HCT116 (cell line): Measurements from ENCODE around the gene P2RX3. TPM values are rescaled to one million over a fixed set of nuclear protein-coding genes. Genes with fewer than 3 reads are reported as not detected.

Source experiments
- ATAC-seq: fragments of 200-7000 bp; cut with Tn5 transposase; 2 replicates; pipeline ENCODE4 v1.9.1; 2020; ENCODE audit warnings: mild to moderate bottlenecking, moderate library complexity
- BruUV-seq: library from RNA; stranded (reverse); fragments of 400-500 nt; replicated peaks from 2 replicates; lab custom pipeline; 2021; lab: Mats Ljungman, UMichigan
- CTCF ChIA-PET: fragments of 300-600 bp; sonication (Branson Sonifier 250); formaldehyde crosslinking; loops from one replicate; lab custom pipeline; 2021; ENCODE audit warnings: antibody characterized with exemption; lab: Charles Lee
- POLR2A ChIA-PET: fragments of 300-600, 350-600 bp; sonication (Branson Sonifier 250); formaldehyde crosslinking; loops from one replicate; lab custom pipeline; 2021; ENCODE audit warnings: antibody characterized with exemption; lab: Charles Lee
- RAD21 ChIA-PET, 2 experiments: fragments of 300-600 bp; sonication (Branson Sonifier 250); formaldehyde crosslinking; loops; one replicate each; lab custom pipeline; 2023; ENCODE audit warnings: low total read pairs in 2 of 2; ENCODE audit not compliant: uncharacterized antibody in 2 of 2, unreplicated experiment in 2 of 2, low non-redundant PET in 1 of 2; lab: Charles Lee
- DNase-seq: peaks from one replicate; pipeline ENCODE4 v3.0.0-alpha.2; 2010; ENCODE audit warnings: low read depth, low spot score
- H2AFZ ChIP-seq: fragments of 200-600 bp; shearing (Covaris generic), sonication (generic); 2 replicates; pipeline ENCODE4 v1.6.1; 2017; ENCODE audit warnings: low read depth, mixed run types, mixed read lengths, antibody characterized with exemption, low read length; ENCODE audit not compliant: poor library complexity, severe bottlenecking
- H3K27ac ChIP-seq: 2 replicates; pipeline ENCODE4 v1.5.1; 2012; ENCODE audit warnings: low read depth, low read length
- H3K27me3 ChIP-seq: fragments of 200-600 bp; sonication (generic); 2 replicates; pipeline ENCODE4 v1.6.1; 2016; ENCODE audit warnings: mixed run types, low read length, mixed read lengths; ENCODE audit not compliant: insufficient read depth
- H3K36me3 ChIP-seq, 2 experiments: fragments of 200-500 bp in 1 of 2; fragments of 200-600 bp in 1 of 2; sonication (Bioruptor generic) in 1 of 2; sonication (generic) in 1 of 2; 2 replicates each; pipeline versions ENCODE4 v1.5.1 to v1.6.1; 2014 to 2016; ENCODE audit warnings: low read length in 2 of 2, inconsistent platforms in 1 of 2, mixed read lengths in 1 of 2, mixed run types in 1 of 2; ENCODE audit not compliant: insufficient read depth in 2 of 2, control insufficient read depth in 1 of 2
- H3K4me1 ChIP-seq, 2 experiments: fragments of 200-600 bp in 1 of 2; sonication (generic) in 1 of 2; 2 replicates each; pipeline versions ENCODE4 v1.5.1 to v1.6.1; 2012 to 2017; ENCODE audit warnings: low read length in 2 of 2, inconsistent platforms in 1 of 2, mild to moderate bottlenecking in 1 of 2, mixed read lengths in 1 of 2, mixed run types in 1 of 2, moderate library complexity in 1 of 2; ENCODE audit not compliant: insufficient read depth in 2 of 2, control insufficient read depth in 1 of 2
- H3K4me2 ChIP-seq: fragments of 200-600 bp; sonication (generic); 2 replicates; pipeline ENCODE4 v1.6.1; 2017; ENCODE audit warnings: mixed run types, low read length, mixed read lengths
- H3K4me3 ChIP-seq, 2 experiments: fragments of 200-600 bp in 1 of 2; sonication (generic) in 1 of 2; replicated peaks in 1 of 2; 2 replicates each; pipeline ENCODE4 v1.5.1; 2011 to 2016; ENCODE audit warnings: low read length in 2 of 2, control low read depth in 1 of 2, low read depth in 1 of 2, mild to moderate bottlenecking in 1 of 2, mixed read lengths in 1 of 2, mixed run types in 1 of 2
- H3K79me2 ChIP-seq: fragments of 200-600 bp; sonication (generic); 2 replicates; pipeline ENCODE4 v1.6.1; 2017; ENCODE audit warnings: mild to moderate bottlenecking, mixed run types, low read length, moderate library complexity, mixed read lengths; ENCODE audit not compliant: insufficient read depth
- H3K9ac ChIP-seq: fragments of 200-600 bp; sonication (generic); 2 replicates; pipeline ENCODE4 v1.6.1; 2016; ENCODE audit warnings: low read length, mixed read lengths
- H3K9me2 ChIP-seq: fragments of 200-600 bp; sonication (generic), shearing (Covaris generic); 2 replicates; pipeline ENCODE4 v1.6.1; 2017; ENCODE audit warnings: mixed run types, mild to moderate bottlenecking, moderate library complexity; ENCODE audit not compliant: insufficient read depth
- H3K9me3 ChIP-seq, 2 experiments: fragments of 200-500 bp in 1 of 2; fragments of 200-600 bp in 1 of 2; sonication (Bioruptor generic) in 1 of 2; sonication (generic) in 1 of 2; 2 replicates each; pipeline ENCODE4 v1.6.1; 2014 to 2017; ENCODE audit warnings: low read length in 2 of 2, mixed read lengths in 2 of 2, inconsistent platforms in 1 of 2, low read depth in 1 of 2, mild to moderate bottlenecking in 1 of 2, mixed run types in 1 of 2, moderate library complexity in 1 of 2; ENCODE audit not compliant: control insufficient read depth in 1 of 2, insufficient read depth in 1 of 2
- H4K20me1 ChIP-seq: fragments of 200-600 bp; sonication (generic), shearing (Covaris generic); 2 replicates; pipeline ENCODE4 v1.6.1; 2017; ENCODE audit warnings: mixed run types, mild to moderate bottlenecking, moderate library complexity; ENCODE audit not compliant: insufficient read depth
- EGR1 ChIP-seq: IDR thresholded peaks from 2 replicates; pipeline ENCODE4 v1.6.1; 2012; ENCODE audit warnings: low read depth
- EZH2 ChIP-seq: fragments of 200-600 bp; sonication (generic); IDR thresholded peaks from 2 replicates; pipeline ENCODE4 v1.6.1; 2017; ENCODE audit warnings: antibody characterized with exemption, mixed run types
- FOSL1 ChIP-seq: IDR thresholded peaks from 2 replicates; pipeline ENCODE4 v1.6.1; 2012; ENCODE audit warnings: low read depth
- JUND ChIP-seq: IDR thresholded peaks from 2 replicates; pipeline ENCODE4 v1.6.1; 2012
- POLR2AphosphoS5 ChIP-seq: IDR thresholded peaks from 2 replicates; pipeline ENCODE4 v1.6.1; 2011; ENCODE audit warnings: mild to moderate bottlenecking, low read depth, low read length, moderate library complexity
- SIN3A ChIP-seq: IDR thresholded peaks from 2 replicates; pipeline ENCODE4 v1.6.1; 2012; ENCODE audit warnings: low read depth
- SP1 ChIP-seq: IDR thresholded peaks from 2 replicates; pipeline ENCODE4 v1.6.1; 2012; ENCODE audit warnings: low read depth
- ZFX ChIP-seq: fragments of 450-650 bp; IDR thresholded peaks from 2 replicates; pipeline ENCODE4 v1.6.1; 2017
- ZNF274 ChIP-seq: fragments of 200-500 bp; sonication (Bioruptor generic); IDR thresholded peaks from 2 replicates; pipeline ENCODE4 v1.6.1; 2014; ENCODE audit warnings: mild to moderate bottlenecking, low read depth, low read length, inconsistent platforms
- intact Hi-C: fragments of 100-400 bp; cut with micrococcal nuclease; formaldehyde crosslinking; loops from 2 replicates; pipeline ENCODE4 v1.10.0; 2022
- total RNA-seq: library from RNA; stranded (reverse); gene quantifications from one replicate; pipeline ENCODE4 v1.2.1, GENCODE V29; 2021; ENCODE audit not compliant: unreplicated experiment
- TF ChIP-seq, protein P1 (sequence below), 3 experiments: fragments of 200-600 bp in 1 of 3; sonication (generic) in 1 of 3; IDR thresholded peaks in 2 of 3; conservative IDR thresholded peaks in 1 of 3; 2 replicates each; pipeline ENCODE4 v1.5.1; 2012 to 2017; ENCODE audit warnings: low read depth in 2 of 3, low read length in 2 of 3, antibody characterized with exemption in 1 of 3, borderline replicate concordance in 1 of 3, control low read depth in 1 of 3, mild to moderate bottlenecking in 1 of 3, mixed read lengths in 1 of 3, mixed run types in 1 of 3, moderate library complexity in 1 of 3; ENCODE audit not compliant: insufficient read depth in 1 of 3

P2RX3 gene
- total RNA-seq, 1 experiment from 2014 or later, result not detected

DNA sequence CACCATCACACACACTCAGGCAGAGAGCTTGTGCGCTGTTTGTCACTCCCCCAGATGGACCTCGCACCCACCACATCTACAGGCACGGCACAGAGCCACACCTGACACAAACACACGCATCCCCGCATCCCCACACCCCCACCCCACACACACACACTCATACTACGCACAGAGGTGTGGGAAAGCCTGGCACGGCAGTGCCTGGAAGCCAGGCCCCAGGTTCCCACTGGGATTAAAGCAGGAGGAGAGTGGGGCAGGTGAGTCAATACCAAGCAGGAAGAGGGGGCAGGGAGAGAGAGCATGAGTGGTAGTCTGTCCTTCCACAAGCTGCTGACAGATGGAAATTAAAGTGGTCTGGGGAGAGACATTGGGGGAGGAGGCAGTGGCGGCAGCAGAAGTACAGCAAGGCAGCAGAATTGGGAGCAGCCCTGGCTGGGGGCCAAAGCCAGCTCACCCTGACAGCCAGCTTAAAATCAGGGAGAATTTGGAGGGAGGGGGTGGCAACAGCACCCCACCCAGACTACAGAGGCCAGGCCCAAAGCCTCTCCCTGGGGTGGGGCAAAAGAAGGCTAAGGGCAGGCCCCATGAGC is 34.1 kb upstream of the P2RX3 start:
- DNase-seq (no peak), ATAC-seq (no peak)
- CTCF ChIA-PET, result no interaction called here
- peaks cover 10 to 24% of the 10 kb centered on the region in 2 experiments; a peak in 3 of 4 replicates for H3K36me3 ChIP-seq
- no peak overlapping the region for H3K9ac ChIP-seq
- H2AFZ ChIP-seq, result no peak overlapping the region
- H4K20me1 ChIP-seq, result no peaks in the 10 kb centered on the region
- H3K27me3 ChIP-seq, result no peaks in the 10 kb centered on the region
- H3K4me3 ChIP-seq, result no peak overlapping the region
- H3K9me2 ChIP-seq, result no peaks in the 10 kb centered on the region
- H3K79me2 ChIP-seq, result no peaks in the 10 kb centered on the region
- H3K4me1 ChIP-seq, result no peaks in the 10 kb centered on the region; a peak in 1 of 4 replicates
- no peak overlapping the region for H3K27ac ChIP-seq
- POLR2A ChIA-PET, result no interaction called here
- RAD21 ChIA-PET, result no interaction called here
- intact Hi-C loops, result no loop called here
- H3K4me2 ChIP-seq, result no peak overlapping the region
- BruUV-seq, result no TSS peak
- TF ChIP-seq SP1 (no peak), ZFX (no peak), FOSL1 (no peak), JUND (no peak), EGR1 (no peak), SIN3A (no peak), ZNF274 (no peak), POLR2AphosphoS5 (no peak), EZH2 (no peak)
- TF ChIP-seq, protein P1, sequence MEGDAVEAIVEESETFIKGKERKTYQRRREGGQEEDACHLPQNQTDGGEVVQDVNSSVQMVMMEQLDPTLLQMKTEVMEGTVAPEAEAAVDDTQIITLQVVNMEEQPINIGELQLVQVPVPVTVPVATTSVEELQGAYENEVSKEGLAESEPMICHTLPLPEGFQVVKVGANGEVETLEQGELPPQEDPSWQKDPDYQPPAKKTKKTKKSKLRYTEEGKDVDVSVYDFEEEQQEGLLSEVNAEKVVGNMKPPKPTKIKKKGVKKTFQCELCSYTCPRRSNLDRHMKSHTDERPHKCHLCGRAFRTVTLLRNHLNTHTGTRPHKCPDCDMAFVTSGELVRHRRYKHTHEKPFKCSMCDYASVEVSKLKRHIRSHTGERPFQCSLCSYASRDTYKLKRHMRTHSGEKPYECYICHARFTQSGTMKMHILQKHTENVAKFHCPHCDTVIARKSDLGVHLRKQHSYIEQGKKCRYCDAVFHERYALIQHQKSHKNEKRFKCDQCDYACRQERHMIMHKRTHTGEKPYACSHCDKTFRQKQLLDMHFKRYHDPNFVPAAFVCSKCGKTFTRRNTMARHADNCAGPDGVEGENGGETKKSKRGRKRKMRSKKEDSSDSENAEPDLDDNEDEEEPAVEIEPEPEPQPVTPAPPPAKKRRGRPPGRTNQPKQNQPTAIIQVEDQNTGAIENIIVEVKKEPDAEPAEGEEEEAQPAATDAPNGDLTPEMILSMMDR (IDR thresholded peaks at IDR 0.05 in 2 of 3, conservative IDR thresholded peaks at IDR 0.05 in 1 of 3; ENCODE audit: borderline replicate concordance in 1 of 3, insufficient read depth in 1 of 3, low read depth in 2 of 3, low read length in 2 of 3), result no peak
- no peaks in the 10 kb centered on the region; a peak in 1 of 4 replicates for H3K9me3 ChIP-seq
